ENCODE data around the gene EXPH5.
A peak's percentile ranks its signal among the peaks of the same experiment; 100 is the strongest.

EXPH5 gene

GRCh38 chr11:108592591-108593213 lies 866 bp downstream of the EXPH5 start:
- TF ChIP-seq REST (IDR thresholded peaks at IDR 0.05; ENCODE audit: insufficient replicate concordance, low read depth) (no peak), SPI1 (IDR thresholded peaks at IDR 0.05; ENCODE audit: borderline replicate concordance, low read depth) (no peak), POLR2AphosphoS5 (IDR thresholded peaks at IDR 0.05; ENCODE audit: low read depth) (no peak)
- Histone ChIP-seq H3K4me3 (replicated peaks; ENCODE audit: insufficient read depth, low read length) (peak overlapping the region; percentile 66), H3K27me3 (ENCODE audit: insufficient read depth, poor library complexity, severe bottlenecking) (peaks cover 12% of the 10 kb centered on the region), H3K27ac (replicated peaks) (no peak overlapping the region)
- DNase-seq (ENCODE audit: low read depth in 1 of 2, low spot score in 1 of 2), result no peak

DNA sequence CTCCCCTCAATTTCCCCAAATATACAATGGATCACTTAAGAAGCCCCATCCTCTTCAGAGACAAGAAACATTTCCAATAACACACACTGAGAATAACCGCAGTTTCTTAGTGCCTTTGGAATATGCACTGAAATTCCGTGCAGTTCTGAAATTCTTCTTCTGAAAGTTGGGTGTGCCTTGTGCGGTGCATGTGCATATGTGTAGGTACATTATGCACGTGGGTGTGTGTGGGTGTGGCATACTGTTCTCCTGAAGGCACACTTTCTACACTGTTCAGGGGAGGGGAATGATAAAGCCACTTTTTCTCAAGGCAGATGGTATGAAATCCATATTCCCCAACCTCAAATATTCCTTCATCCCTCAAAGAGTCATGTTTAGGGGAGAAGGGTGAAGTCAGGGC lies 1.7 kb downstream of the EXPH5 start:
- Histone ChIP-seq H3K27ac (replicated peaks) (no peak overlapping the region), H3K27me3 (ENCODE audit: insufficient read depth, poor library complexity, severe bottlenecking) (peaks cover 12% of the 10 kb centered on the region), H3K4me3 (replicated peaks; ENCODE audit: insufficient read depth, low read length) (no peak overlapping the region)
- TF ChIP-seq POLR2AphosphoS5 (IDR thresholded peaks at IDR 0.05; ENCODE audit: low read depth), result no peak
- TF ChIP-seq REST (IDR thresholded peaks at IDR 0.05; ENCODE audit: insufficient replicate concordance, low read depth), result no peak
- TF ChIP-seq CTCF (IDR thresholded peaks at IDR 0.05; ENCODE audit: insufficient read depth, low read length), result no peak
- TF ChIP-seq SPI1 (IDR thresholded peaks at IDR 0.05; ENCODE audit: borderline replicate concordance, low read depth), result no peak
- TF ChIP-seq GABPA (IDR thresholded peaks at IDR 0.05; ENCODE audit: low read depth), result no peak
- DNase-seq (ENCODE audit: low read depth in 1 of 2, low spot score in 1 of 2), result no peak

DNA sequence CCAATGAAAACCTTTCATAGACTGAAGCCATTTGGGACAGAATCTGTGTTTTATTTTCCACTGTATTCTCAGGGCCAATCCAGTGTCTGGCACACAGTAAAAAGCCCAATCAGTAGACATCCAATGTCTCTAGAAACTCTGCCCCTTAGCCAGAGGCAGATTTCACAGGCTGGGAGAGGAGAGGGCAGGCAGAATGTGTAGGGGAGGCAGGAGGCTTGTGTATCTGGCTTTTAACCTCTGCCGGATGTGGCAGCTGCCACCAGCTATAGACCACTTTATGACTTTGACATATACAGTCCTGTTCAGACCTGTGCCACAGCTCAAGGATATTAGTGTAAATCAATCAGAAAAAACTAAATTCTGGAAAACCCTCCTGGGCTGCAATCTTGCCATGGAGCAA lies 4.4 kb downstream of the EXPH5 start:
- DNase-seq (ENCODE audit: low read depth in 1 of 2, low spot score in 1 of 2), result no peak
- Histone ChIP-seq H3K27ac (replicated peaks) (no peak overlapping the region), H3K4me3 (replicated peaks; ENCODE audit: insufficient read depth, low read length) (no peak overlapping the region), H3K27me3 (ENCODE audit: insufficient read depth, poor library complexity, severe bottlenecking) (peaks cover 10% of the 10 kb centered on the region)
- TF ChIP-seq GABPA (IDR thresholded peaks at IDR 0.05; ENCODE audit: low read depth), result no peak
- no peak for TF ChIP-seq POLR2AphosphoS5 (IDR thresholded peaks at IDR 0.05; ENCODE audit: low read depth)
- no peak for TF ChIP-seq CTCF (IDR thresholded peaks at IDR 0.05; ENCODE audit: insufficient read depth, low read length)
- TF ChIP-seq REST (IDR thresholded peaks at IDR 0.05; ENCODE audit: insufficient replicate concordance, low read depth), result no peak
- no peak for TF ChIP-seq SPI1 (IDR thresholded peaks at IDR 0.05; ENCODE audit: borderline replicate concordance, low read depth)

Measured in HL-60 (cell line).